Ovary (tissue), 9 donors: ENCODE results near the gene IQGAP2. TPM values are rescaled to one million over a fixed set of nuclear protein-coding genes. Genes with fewer than 3 reads are reported as not detected.

Source experiments
- DNase-seq, 5 donors: peaks; one replicate each; pipeline ENCODE4 v3.0.0-alpha.2; 2019 to 2020
- H3K27ac ChIP-seq, 2 donors: fragments of 200-600 bp; one replicate each; pipeline versions ENCODE4 v1.5.1 to v1.8.0; 2019 to 2022
- H3K27me3 ChIP-seq: fragments of 200-600 bp; one replicate; pipeline ENCODE4 v1.8.0; 2022
- H3K36me3 ChIP-seq: fragments of 200-600 bp; sonication (generic); one replicate; pipeline ENCODE4 v1.5.1; 2019
- H3K4me1 ChIP-seq: one replicate; pipeline ENCODE4 v1.8.1; 2013; ENCODE audit warnings: mild to moderate bottlenecking, moderate library complexity; ENCODE audit not compliant: insufficient read depth
- H3K4me3 ChIP-seq: fragments of 200-600 bp; sonication (generic); one replicate; pipeline ENCODE4 v1.5.1; 2017
- H3K9me3 ChIP-seq, 2 donors: fragments of 200-600 bp in 1 of 2; sonication (generic) in 1 of 2; one replicate each; pipeline versions ENCODE4 v1.5.1 to v1.8.1; 2013 to 2019; ENCODE audit warnings: mild to moderate bottlenecking in 1 of 2, moderate library complexity in 1 of 2
- CTCF ChIP-seq, 3 donors: fragments of 450-650 bp in 2 of 3; fragments of 200-600 bp in 1 of 3; IDR thresholded peaks; one replicate each; pipeline versions ENCODE4 v1.5.1 to v1.8.0; 2016 to 2022; ENCODE audit warnings: antibody characterized with exemption in 3 of 3, mild to moderate bottlenecking in 1 of 3
- EP300 ChIP-seq: sonication (generic); formaldehyde crosslinking; IDR thresholded peaks from one replicate; pipeline ENCODE4 v1.6.1; 2017; ENCODE audit warnings: antibody characterized with exemption
- POLR2A ChIP-seq: fragments of 450-650 bp; IDR thresholded peaks from one replicate; pipeline ENCODE4 v1.6.1; 2017; ENCODE audit warnings: antibody characterized with exemption, mild to moderate bottlenecking, moderate library complexity
- WGBS, 3 donors: extraction: QIAGEN DNeasy Blood & Tissue Kit in 1 of 3; methylation state at CpG; one replicate each; pipeline versions ENCODE4 v1.1.5 to v1.1.7; 2013 to 2017; 5-methylcytosine and 5-hydroxymethylcytosine counted together
- intact Hi-C, 4 donors: fragments of 100-400 bp; cut with DNase I; formaldehyde crosslinking; loops; one replicate each; pipeline versions ENCODE4 v1.11.0 to v1.15.1; 2022 to 2023
- polyA plus RNA-seq, 2 donors: library from polyadenylated mRNA; stranded (reverse); fragments of 200-250 nt in 1 of 2; fragments of 350-450 nt in 1 of 2; fragmentation: Illumina TruSeq in 1 of 2; extraction: RNeasy Lipid Tissue Mini Kit (QIAGEN cat#74804) in 1 of 2; gene quantifications; one replicate each; pipeline ENCODE4 v1.2.3, GENCODE V29; 2013 to 2014
- total RNA-seq, 7 donors: library from RNA; depleted of rRNA in 2 of 7; stranded (reverse); fragments of >200 nt in 2 of 7; fragmentation: NEBNext Ultra II Directional in 3 of 7; extraction: Animal tissue kit (Norgen Biotek cat#: 25700) in 3 of 7; gene quantifications; one replicate each; pipeline versions ENCODE4 v1.1.0 to v1.2.4, GENCODE V29; 2016 to 2023
- donor health status: DM: no; HTN: no; CAD: no; lungs with moderate emphysema.
- donor health status: DM: no; HTN: no; CAD: no.
- donor health status: Bipolar disorder and iron deficiency.
- donor health status: DM: yes; HTN: yes; CAD: no.
- donor health status: DM: no; HTN: no; CAD: no.
- donor health status: DM: yes; HTN: yes; CAD: no.

The IQGAP2 gene
- total and polyA plus RNA-seq, 9 donors = 8.6 to 27.6 (median 13.9) TPM

DNA sequence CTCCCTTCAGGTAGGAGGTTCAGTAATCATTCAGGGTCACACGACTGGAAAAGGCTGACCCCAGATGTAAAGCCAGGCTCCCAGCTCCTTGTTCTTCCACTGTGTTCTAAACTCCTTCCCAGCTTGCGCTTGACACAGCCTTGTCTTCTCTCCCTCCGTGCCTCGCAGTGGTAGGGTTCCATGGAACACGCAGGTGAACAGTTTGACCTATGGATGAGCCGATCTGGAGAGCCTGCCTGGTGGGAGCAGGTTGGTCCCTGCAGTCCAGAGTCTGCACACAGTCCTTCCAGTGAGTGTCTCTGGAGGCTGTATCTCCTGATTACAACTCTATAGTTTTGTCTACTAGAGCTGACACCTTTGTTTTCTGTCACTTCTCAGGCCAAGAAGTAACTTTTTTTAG, 85.9 kb downstream of the IQGAP2 start:
- intact Hi-C loops = no loop called here
- no peaks in the 10 kb centered on the region for H3K36me3 ChIP-seq
- H3K4me1 ChIP-seq = no peaks in the 10 kb centered on the region
- WGBS, 3 donors = 83 to 90% (median 90%) methylated on average over 6 of the region's 6 CpGs
- TF ChIP-seq EP300 (no peak), POLR2A (no peak), CTCF (IDR thresholded peaks at IDR 0.05) (no peak)
- H3K27ac ChIP-seq = no peak overlapping the region
- no peak overlapping the region for H3K4me3 ChIP-seq
- H3K27me3 ChIP-seq = no peaks in the 10 kb centered on the region
- DNase-seq = no peak
- no peaks in the 10 kb centered on the region for H3K9me3 ChIP-seq

DNA sequence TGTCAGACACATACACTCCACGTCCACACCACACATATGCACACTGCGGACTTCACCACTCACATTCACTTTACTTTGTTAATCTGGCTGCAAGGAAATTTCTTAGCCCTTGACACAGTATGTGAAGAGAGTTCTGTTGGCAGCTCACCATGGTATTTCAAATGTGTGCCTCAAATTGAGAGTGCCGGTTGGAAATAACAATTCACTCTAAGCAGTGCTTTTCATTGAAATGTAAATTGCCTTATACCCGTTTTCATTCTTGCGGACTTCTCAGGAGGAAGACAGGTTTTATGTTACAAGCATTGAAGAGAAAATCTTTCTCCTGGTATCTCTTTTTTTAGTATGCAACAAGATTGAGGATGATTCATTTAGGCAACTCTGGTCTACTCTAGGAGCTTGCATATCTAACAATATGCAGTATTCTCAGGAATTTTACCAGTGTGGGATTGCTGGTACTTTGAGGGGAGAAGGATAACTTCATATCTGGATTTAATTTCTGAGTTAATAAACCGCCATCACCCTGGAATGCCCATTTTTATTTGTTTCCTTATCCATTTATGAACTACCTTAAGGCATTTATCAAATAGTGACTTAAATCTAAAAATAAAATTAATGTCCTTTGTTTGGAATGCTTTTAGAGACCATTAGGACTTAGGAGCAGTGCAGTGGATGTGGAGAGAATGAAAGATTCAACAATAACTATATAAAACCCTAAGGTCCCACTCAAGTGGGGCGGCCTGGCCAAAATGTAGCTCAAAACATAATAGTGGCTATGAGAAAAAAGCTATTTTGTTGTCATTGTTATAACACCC, 87.0 kb downstream of the IQGAP2 start:
- Histone ChIP-seq H3K4me1 (no peaks in the 10 kb centered on the region), H3K4me3 (no peak overlapping the region), H3K36me3 (no peaks in the 10 kb centered on the region), H3K27ac (no peak overlapping the region), H3K9me3 (no peaks in the 10 kb centered on the region), H3K27me3 (no peaks in the 10 kb centered on the region)
- 81 to 84% (median 81%) methylated on average over 7 of the region's 7 CpGs for WGBS, 3 donors
- no peak for DNase-seq
- intact Hi-C loops = no loop called here
- TF ChIP-seq CTCF (IDR thresholded peaks at IDR 0.05) (no peak), POLR2A (no peak), EP300 (no peak)

- Histone ChIP-seq H3K9me3 (no peaks in the 10 kb centered on the region), H3K27me3 (no peaks in the 10 kb centered on the region), H3K27ac (no peak overlapping the region), H3K4me1 (no peaks in the 10 kb centered on the region), H3K4me3 (no peak overlapping the region), H3K36me3 (no peaks in the 10 kb centered on the region)
- TF ChIP-seq EP300 (no peak), POLR2A (no peak), CTCF (IDR thresholded peaks at IDR 0.05) (no peak)
- DNase-seq = no peak
- intact Hi-C loops = no loop called here
Measured at GRCh38 chr5:76490960-76491359, 87.9 kb downstream of the IQGAP2 start.

DNA sequence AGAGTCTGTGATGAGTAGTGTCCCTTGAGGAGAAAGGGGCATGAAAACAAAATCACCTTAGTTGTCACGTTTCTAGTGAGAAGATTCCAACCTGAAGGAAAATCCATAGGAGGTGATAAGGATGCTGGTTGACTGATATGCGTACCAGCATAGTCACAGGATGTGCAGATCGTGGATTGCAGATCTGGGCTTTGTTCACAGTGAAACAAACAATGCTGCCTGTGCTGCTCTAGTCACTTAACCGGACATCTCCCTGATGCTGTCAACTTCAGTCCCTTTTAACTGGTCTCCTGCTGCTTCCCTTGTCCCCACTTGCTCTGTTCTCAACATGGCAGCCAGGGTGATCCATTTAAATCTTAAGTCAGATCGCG, 89.7 kb downstream of the IQGAP2 start:
- intact Hi-C loops = no loop called here
- no peaks in the 10 kb centered on the region for H3K36me3 ChIP-seq
- TF ChIP-seq CTCF (IDR thresholded peaks at IDR 0.05) (no peak), POLR2A (no peak), EP300 (no peak)
- peaks cover 3% of the 10 kb centered on the region for H3K4me1 ChIP-seq
- no peak overlapping the region for H3K27ac ChIP-seq
- H3K27me3 ChIP-seq = no peaks in the 10 kb centered on the region
- H3K9me3 ChIP-seq = no peaks in the 10 kb centered on the region
- 90 to 96% (median 93%) methylated on average over 6 of the region's 6 CpGs for WGBS, 3 donors
- no peak overlapping the region for H3K4me3 ChIP-seq
- no peak for DNase-seq
